ENCODE measurements around the gene DNAI4. TPM values are rescaled to one million over a fixed set of nuclear protein-coding genes. Genes with fewer than 3 reads are reported as not detected.

Gene DNAI4
- polyA plus RNA-seq, 1 experiment: 2.1 TPM

- Histone ChIP-seq H3K27ac (ENCODE audit: low read depth, low read length) (peak overlapping the region; percentile 68), H3K4me3 (ENCODE audit: low read depth, low read length) (peak overlapping the region; percentile 82), H3K27me3 (ENCODE audit: control insufficient read depth, insufficient read depth, low read length) (no peaks in the 10 kb centered on the region), H3K9me3 (ENCODE audit: control insufficient read depth, insufficient read depth, low read length) (no peaks in the 10 kb centered on the region; the same call in 1 of the 2 replicates)
- ChIA-PET CTCF (interaction anchor here (1.5 kb wide), 1 partner anchor 66 kb away, joined by 6 read pairs; no protein-coding TSS in a partner anchor), POLR2A (interaction anchor here (0.7 to 1.8 kb wide), 3 partner anchors 8 to 218 kb away, joined by 3 to 8 read pairs (median 3); no protein-coding TSS in a partner anchor)
- DNase-seq (ENCODE audit: low read depth, low spot score): peak; percentile 50
- TF ChIP-seq CTCF (IDR thresholded peaks at IDR 0.05; ENCODE audit: low read depth, low read length): peak; percentile 23; the same call in 1 of the 2 replicates
These were observed 5.6 kb upstream of the DNAI4 start for GRCh38 chr1:66929999-66930822.

DNA sequence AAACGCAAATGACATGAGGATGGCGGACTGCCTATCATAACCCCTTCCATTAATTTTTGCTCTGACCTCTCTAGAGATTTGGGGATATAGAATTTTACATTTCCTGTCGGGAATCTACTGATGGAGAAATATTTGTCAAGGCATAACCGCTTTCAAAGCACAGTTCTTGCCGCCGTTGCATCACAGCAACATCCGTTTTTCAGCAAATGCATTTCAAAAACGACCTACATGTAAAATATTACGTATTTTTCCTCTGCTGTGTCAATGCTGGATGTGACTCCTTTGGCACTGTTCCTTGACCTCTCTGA lies 5.0 kb upstream of the DNAI4 start:
- CTCF ChIA-PET: interaction anchor here (1.5 kb wide), 1 partner anchor 67 kb away, joined by 6 read pairs; no protein-coding TSS in a partner anchor
- no peak for TF ChIP-seq CTCF (IDR thresholded peaks at IDR 0.05; ENCODE audit: low read depth, low read length)
- Histone ChIP-seq H3K27ac (ENCODE audit: low read depth, low read length) (peak overlapping the region; percentile 35), H3K27me3 (ENCODE audit: control insufficient read depth, insufficient read depth, low read length) (no peaks in the 10 kb centered on the region), H3K4me3 (ENCODE audit: low read depth, low read length) (peak overlapping the region; percentile 68), H3K9me3 (ENCODE audit: control insufficient read depth, insufficient read depth, low read length) (no peaks in the 10 kb centered on the region; the same call in 1 of the 2 replicates)
- POLR2A ChIA-PET: interaction anchor here (0.7 to 1.8 kb wide), 2 partner anchors 9 to 219 kb away, joined by 3 to 8 read pairs; no protein-coding TSS in a partner anchor
- DNase-seq (ENCODE audit: low read depth, low spot score): no peak

GRCh38 chr1:66929146-66929688 lies 4.6 kb upstream of the DNAI4 start:
- POLR2A ChIA-PET: interaction anchor here (1.8 kb wide), 1 partner anchor 9 kb away, joined by 8 read pairs; no protein-coding TSS in a partner anchor
- CTCF ChIA-PET: no interaction called here
- no peaks in the 10 kb centered on the region for H3K27me3 ChIP-seq (ENCODE audit: control insufficient read depth, insufficient read depth, low read length)
- no peak for DNase-seq (ENCODE audit: low read depth, low spot score)
- no peaks in the 10 kb centered on the region; the same call in 1 of the 2 replicates for H3K9me3 ChIP-seq (ENCODE audit: control insufficient read depth, insufficient read depth, low read length)
- no peak overlapping the region for H3K27ac ChIP-seq (ENCODE audit: low read depth, low read length)
- no peak for TF ChIP-seq CTCF (IDR thresholded peaks at IDR 0.05; ENCODE audit: low read depth, low read length)
- peak overlapping the region; percentile 68 for H3K4me3 ChIP-seq (ENCODE audit: low read depth, low read length)

DNA sequence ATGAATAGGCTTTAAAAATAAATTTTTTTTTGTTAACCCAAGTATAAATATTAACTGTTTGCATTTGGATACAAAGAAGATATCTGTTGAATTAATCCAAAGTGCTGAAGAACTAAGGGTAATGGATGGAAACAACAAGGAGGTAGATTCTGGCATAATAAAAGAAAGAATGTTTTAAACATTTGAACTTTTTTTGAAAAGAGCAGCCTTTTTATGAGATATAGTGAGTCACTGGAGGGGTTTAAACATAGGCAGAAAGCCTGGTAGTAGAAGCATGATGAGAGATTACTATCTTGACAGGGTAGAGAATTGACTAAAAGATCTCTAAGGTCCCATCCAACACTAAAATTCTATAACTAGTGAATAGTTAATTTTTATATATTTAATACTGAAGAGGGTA lies 2.9 kb upstream of the DNAI4 start:
- TF ChIP-seq CTCF (IDR thresholded peaks at IDR 0.05; ENCODE audit: low read depth, low read length): no peak
- POLR2A ChIA-PET: interaction anchor here (0.7 kb wide), 1 partner anchor 11 kb away, joined by 3 read pairs; no protein-coding TSS in a partner anchor
- Histone ChIP-seq H3K27ac (ENCODE audit: low read depth, low read length) (no peak overlapping the region), H3K9me3 (ENCODE audit: control insufficient read depth, insufficient read depth, low read length) (no peaks in the 10 kb centered on the region; the same call in 1 of the 2 replicates), H3K27me3 (ENCODE audit: control insufficient read depth, insufficient read depth, low read length) (no peaks in the 10 kb centered on the region), H3K4me3 (ENCODE audit: low read depth, low read length) (no peak overlapping the region)
- CTCF ChIA-PET: interaction anchor here (1.0 kb wide), 1 partner anchor 287 kb away, joined by 3 read pairs; no protein-coding TSS in a partner anchor
- DNase-seq (ENCODE audit: low read depth, low spot score): no peak

All from AG04450 (cell line).